Fibroblast of lung (primary cell): ENCODE results near the gene SNX6.

ENCODE experiments used
- CTCF ChIP-seq, 2 donors: IDR thresholded peaks in 1 of 2; conservative IDR thresholded peaks in 1 of 2; 1 replicate in 1 of 2; 2 replicates in 1 of 2; pipeline ENCODE4 v1.5.1; 2011 to 2012; ENCODE audit warnings: low read length in 2 of 2, control low read depth in 1 of 2, inconsistent platforms in 1 of 2, low read depth in 1 of 2, mild to moderate bottlenecking in 1 of 2
- EZH2 ChIP-seq: IDR thresholded peaks from 2 replicates; pipeline ENCODE4 v1.5.1; 2012; ENCODE audit warnings: low read length, control low read depth, mild to moderate bottlenecking; ENCODE audit errors: missing control alignments

GRCh38 chr14:34527591-34527990 lies 102.4 kb downstream of the SNX6 start:
- TF ChIP-seq CTCF (conservative IDR thresholded peaks at IDR 0.05 in 1 of 2, IDR thresholded peaks at IDR 0.05 in 1 of 2; ENCODE audit: low read depth in 1 of 2, low read length in 2 of 2) (no peak), EZH2 (no peak)
